Astrocyte (in vitro differentiated cells and primary cell): ENCODE measurements around the gene IL2RG. TPM values are rescaled to one million over a fixed set of nuclear protein-coding genes. Genes with fewer than 3 reads are reported as not detected.

ENCODE experiments used
- DNase-seq: peaks from one replicate; pipeline ENCODE4 v3.0.0-alpha.2; 2010; ENCODE audit warnings: low read depth
- FAIRE-seq: peaks from 2 replicates; lab custom pipeline; 2011; peaks lifted over from hg19 to GRCh38; lab: Jason Lieb, UNC
- H2AFZ ChIP-seq: 2 replicates; pipeline ENCODE4 v1.6.0; 2012; ENCODE audit warnings: low read depth, low read length, inconsistent platforms
- H3K27ac ChIP-seq: 2 replicates; pipeline ENCODE4 v1.5.1; 2011; ENCODE audit warnings: low read depth, low read length, inconsistent platforms
- H3K27me3 ChIP-seq: 2 replicates; pipeline ENCODE4 v1.6.0; 2011; ENCODE audit warnings: low read length, inconsistent platforms; ENCODE audit not compliant: insufficient read depth
- H3K36me3 ChIP-seq: 2 replicates; pipeline ENCODE4 v1.5.1; 2011; ENCODE audit warnings: low read length, inconsistent platforms; ENCODE audit not compliant: insufficient read depth
- H3K4me1 ChIP-seq: 2 replicates; pipeline ENCODE4 v1.5.1; 2011; ENCODE audit warnings: low read length, inconsistent platforms; ENCODE audit not compliant: insufficient read depth
- H3K4me2 ChIP-seq: 2 replicates; pipeline ENCODE4 v1.6.0; 2012; ENCODE audit warnings: low read length, inconsistent platforms
- H3K4me3 ChIP-seq: 2 replicates; pipeline ENCODE4 v1.5.1; 2011; ENCODE audit warnings: low read depth, mild to moderate bottlenecking, low read length, inconsistent platforms; ENCODE audit not compliant: insufficient read depth
- H3K79me2 ChIP-seq: 2 replicates; pipeline ENCODE4 v1.6.0; 2012; ENCODE audit warnings: mild to moderate bottlenecking, low read length, inconsistent platforms; ENCODE audit not compliant: insufficient read depth
- H3K9ac ChIP-seq: 2 replicates; pipeline ENCODE4 v1.6.0; 2012; ENCODE audit warnings: mild to moderate bottlenecking, low read length, inconsistent platforms
- H3K9me3 ChIP-seq: 2 replicates; pipeline ENCODE4 v1.5.1; 2012; ENCODE audit warnings: low read depth, mild to moderate bottlenecking, low read length, inconsistent platforms; ENCODE audit not compliant: insufficient read depth
- H4K20me1 ChIP-seq: 2 replicates; pipeline ENCODE4 v1.6.0; 2012; ENCODE audit warnings: low read length, inconsistent platforms; ENCODE audit not compliant: insufficient read depth
- H3K27ac Mint-ChIP-seq: one replicate; pipeline ENCODE4 v1.8.0; 2021; ENCODE audit warnings: mild to moderate bottlenecking, mixed read lengths; ENCODE audit not compliant: unreplicated experiment
- H3K27me3 Mint-ChIP-seq: one replicate; pipeline ENCODE4 v1.8.0; 2021; ENCODE audit warnings: low read depth, mixed read lengths; ENCODE audit not compliant: unreplicated experiment
- H3K36me3 Mint-ChIP-seq: one replicate; pipeline ENCODE4 v1.8.0; 2021; ENCODE audit warnings: low read depth, mixed read lengths; ENCODE audit not compliant: unreplicated experiment
- H3K4me1 Mint-ChIP-seq: one replicate; pipeline ENCODE4 v1.8.0; 2021; ENCODE audit warnings: low read depth, mixed read lengths; ENCODE audit not compliant: unreplicated experiment
- H3K4me3 Mint-ChIP-seq: one replicate; pipeline ENCODE4 v1.8.0; 2021; ENCODE audit warnings: mild to moderate bottlenecking, moderate library complexity, mixed read lengths; ENCODE audit not compliant: unreplicated experiment
- H3K9me3 Mint-ChIP-seq: one replicate; pipeline ENCODE4 v1.8.0; 2021; ENCODE audit warnings: mild to moderate bottlenecking, mixed read lengths; ENCODE audit not compliant: unreplicated experiment
- EZH2 ChIP-seq: IDR thresholded peaks from 2 replicates; pipeline ENCODE4 v1.6.1; 2012; ENCODE audit warnings: mild to moderate bottlenecking, low read length, inconsistent platforms; ENCODE audit not compliant: insufficient read depth
- total RNA-seq: library from RNA; stranded (reverse); gene quantifications from 2 replicates; pipeline ENCODE4 v1.2.1, GENCODE V29; 2021
- TF ChIP-seq, protein P1 (sequence below): IDR thresholded peaks from 2 replicates; pipeline ENCODE4 v1.5.1; 2011; ENCODE audit warnings: low read depth, mild to moderate bottlenecking, inconsistent platforms, low read length, moderate library complexity; ENCODE audit not compliant: insufficient read depth

The IL2RG gene
- total RNA-seq, 1 donor from 2014 or later = 0.59 TPM

DNA sequence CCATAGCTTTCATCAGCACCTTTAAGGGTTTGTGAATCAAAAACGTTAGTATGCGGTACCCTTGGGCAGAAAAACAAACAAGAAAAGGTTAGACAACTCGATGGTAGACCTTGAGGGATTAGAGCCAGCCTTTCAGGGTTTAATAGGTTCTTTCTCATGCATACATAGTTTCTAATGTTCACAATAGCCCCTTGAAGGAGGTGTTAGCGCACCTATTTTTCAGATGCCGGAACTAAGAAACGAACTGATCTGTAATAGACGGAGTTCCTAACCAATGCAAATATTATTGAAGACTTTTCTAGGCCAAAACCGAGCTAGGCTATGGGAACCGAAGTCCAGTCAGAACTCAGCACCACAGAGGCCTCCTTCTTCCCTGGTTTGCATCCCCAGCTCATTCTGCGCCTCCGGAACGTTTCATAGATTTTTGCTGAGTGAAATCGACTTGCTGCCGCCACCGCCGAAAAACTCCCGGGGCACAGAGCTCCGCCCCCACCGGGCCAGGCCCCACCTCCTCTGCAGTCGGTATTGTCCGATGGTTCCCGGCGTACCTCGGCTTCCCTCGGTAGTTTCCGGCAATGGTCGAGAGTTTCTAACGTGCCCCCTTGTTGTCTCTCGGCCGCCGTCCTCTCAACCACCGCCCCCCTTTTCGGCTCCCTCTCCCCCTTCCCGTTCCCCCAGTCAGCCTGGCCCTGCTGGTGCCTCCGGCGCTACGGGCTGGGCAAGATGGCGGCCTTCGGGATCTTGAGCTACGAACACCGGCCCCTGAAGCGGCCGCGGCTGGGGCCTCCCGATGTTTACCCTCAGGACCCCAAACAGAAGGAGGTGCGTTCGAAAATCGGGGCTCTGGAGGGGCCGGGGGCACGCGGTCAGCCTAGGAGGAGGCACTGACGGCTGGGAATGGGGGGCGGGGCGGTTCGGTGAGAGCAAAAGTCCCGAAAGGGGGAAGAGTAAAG lies 6.9 kb upstream of the IL2RG start, which contains the start of gene MED12:
Gene MED12 (plus strand): TSS at position 565 of the 953 bp plus-strand sequence. CDS start 159 bp downstream, at position 724.
- Mint-ChIP-seq H3K9me3 (no peaks in the 10 kb centered on the region), H3K27me3 (no peaks in the 10 kb centered on the region), H3K36me3 (peaks cover 2% of the 10 kb centered on the region), H3K27ac (peak within 1 kb of the TSS; percentile 69), H3K4me1 (no peaks in the 10 kb centered on the region), H3K4me3 (peak within 1 kb of the TSS; percentile 85)
- peak within 1 kb of the TSS; percentile 90 for H3K9ac ChIP-seq
- peak within 1 kb of the TSS; percentile 88 for H2AFZ ChIP-seq
- no peaks in the 10 kb centered on the region for H3K9me3 ChIP-seq
- peak within 1 kb of the TSS; percentile 89 for H3K4me2 ChIP-seq
- DNase-seq (peak; percentile 59), FAIRE-seq (peak; percentile 5)
- H3K36me3 ChIP-seq = peaks cover 4% of the 10 kb centered on the region
- H3K27me3 ChIP-seq = no peaks in the 10 kb centered on the region
- H3K4me3 ChIP-seq = peak within 1 kb of the TSS; percentile 63
- H3K79me2 ChIP-seq = peaks cover 13% of the 10 kb centered on the region
- TF ChIP-seq, protein P1, sequence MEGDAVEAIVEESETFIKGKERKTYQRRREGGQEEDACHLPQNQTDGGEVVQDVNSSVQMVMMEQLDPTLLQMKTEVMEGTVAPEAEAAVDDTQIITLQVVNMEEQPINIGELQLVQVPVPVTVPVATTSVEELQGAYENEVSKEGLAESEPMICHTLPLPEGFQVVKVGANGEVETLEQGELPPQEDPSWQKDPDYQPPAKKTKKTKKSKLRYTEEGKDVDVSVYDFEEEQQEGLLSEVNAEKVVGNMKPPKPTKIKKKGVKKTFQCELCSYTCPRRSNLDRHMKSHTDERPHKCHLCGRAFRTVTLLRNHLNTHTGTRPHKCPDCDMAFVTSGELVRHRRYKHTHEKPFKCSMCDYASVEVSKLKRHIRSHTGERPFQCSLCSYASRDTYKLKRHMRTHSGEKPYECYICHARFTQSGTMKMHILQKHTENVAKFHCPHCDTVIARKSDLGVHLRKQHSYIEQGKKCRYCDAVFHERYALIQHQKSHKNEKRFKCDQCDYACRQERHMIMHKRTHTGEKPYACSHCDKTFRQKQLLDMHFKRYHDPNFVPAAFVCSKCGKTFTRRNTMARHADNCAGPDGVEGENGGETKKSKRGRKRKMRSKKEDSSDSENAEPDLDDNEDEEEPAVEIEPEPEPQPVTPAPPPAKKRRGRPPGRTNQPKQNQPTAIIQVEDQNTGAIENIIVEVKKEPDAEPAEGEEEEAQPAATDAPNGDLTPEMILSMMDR = no peak
- no peak for TF ChIP-seq EZH2
- peak within 1 kb of the TSS; percentile 71 for H3K27ac ChIP-seq
- H3K4me1 ChIP-seq = peaks cover 8% of the 10 kb centered on the region
- no peaks in the 10 kb centered on the region for H4K20me1 ChIP-seq

DNA sequence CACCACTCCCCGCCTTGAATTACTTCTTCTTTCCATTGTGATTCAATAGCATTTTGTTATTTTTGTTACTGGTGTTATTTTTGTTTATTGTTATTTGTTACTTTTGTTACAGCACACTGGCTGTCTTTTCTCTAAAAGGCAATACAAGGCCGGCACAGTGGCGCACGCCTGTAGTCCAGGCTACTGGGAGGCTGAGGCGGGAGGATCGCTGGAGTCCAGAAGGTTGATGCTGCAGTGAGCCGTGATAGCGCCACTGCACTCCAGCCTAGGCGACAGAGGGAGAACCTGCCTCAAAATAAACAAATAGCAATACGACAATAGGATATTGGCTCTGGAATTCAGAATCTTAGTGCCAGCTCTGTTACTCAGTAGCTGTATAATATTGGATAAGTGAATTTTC lies 6.0 kb upstream of the IL2RG start:
- FAIRE-seq (no peak), DNase-seq (no peak)
- Mint-ChIP-seq H3K36me3 (peaks cover 2% of the 10 kb centered on the region), H3K27me3 (no peaks in the 10 kb centered on the region), H3K4me1 (no peaks in the 10 kb centered on the region), H3K27ac (no peak overlapping the region), H3K4me3 (no peak overlapping the region), H3K9me3 (no peaks in the 10 kb centered on the region)
- H3K4me3 ChIP-seq = no peak overlapping the region
- H3K79me2 ChIP-seq = peaks cover 13% of the 10 kb centered on the region
- H3K36me3 ChIP-seq = peaks cover 4% of the 10 kb centered on the region
- H3K4me1 ChIP-seq = peaks cover 8% of the 10 kb centered on the region
- no peak for TF ChIP-seq EZH2
- TF ChIP-seq, protein P1 = no peak
- no peaks in the 10 kb centered on the region for H3K9me3 ChIP-seq
- no peaks in the 10 kb centered on the region for H3K27me3 ChIP-seq
- no peak overlapping the region for H3K9ac ChIP-seq
- H3K4me2 ChIP-seq = no peak overlapping the region
- H3K27ac ChIP-seq = no peak overlapping the region
- H4K20me1 ChIP-seq = no peaks in the 10 kb centered on the region
- H2AFZ ChIP-seq = no peak overlapping the region
